Measurements from ENCODE around the gene IRF1. TPM values are rescaled to one million over a fixed set of nuclear protein-coding genes. Genes with fewer than 3 reads are reported as not detected.

IRF1 gene
- total and polyA plus RNA-seq, 2 of the 4 experiments (the other 2 are of a cell fraction) = 11.1 to 18.9 TPM

DNA sequence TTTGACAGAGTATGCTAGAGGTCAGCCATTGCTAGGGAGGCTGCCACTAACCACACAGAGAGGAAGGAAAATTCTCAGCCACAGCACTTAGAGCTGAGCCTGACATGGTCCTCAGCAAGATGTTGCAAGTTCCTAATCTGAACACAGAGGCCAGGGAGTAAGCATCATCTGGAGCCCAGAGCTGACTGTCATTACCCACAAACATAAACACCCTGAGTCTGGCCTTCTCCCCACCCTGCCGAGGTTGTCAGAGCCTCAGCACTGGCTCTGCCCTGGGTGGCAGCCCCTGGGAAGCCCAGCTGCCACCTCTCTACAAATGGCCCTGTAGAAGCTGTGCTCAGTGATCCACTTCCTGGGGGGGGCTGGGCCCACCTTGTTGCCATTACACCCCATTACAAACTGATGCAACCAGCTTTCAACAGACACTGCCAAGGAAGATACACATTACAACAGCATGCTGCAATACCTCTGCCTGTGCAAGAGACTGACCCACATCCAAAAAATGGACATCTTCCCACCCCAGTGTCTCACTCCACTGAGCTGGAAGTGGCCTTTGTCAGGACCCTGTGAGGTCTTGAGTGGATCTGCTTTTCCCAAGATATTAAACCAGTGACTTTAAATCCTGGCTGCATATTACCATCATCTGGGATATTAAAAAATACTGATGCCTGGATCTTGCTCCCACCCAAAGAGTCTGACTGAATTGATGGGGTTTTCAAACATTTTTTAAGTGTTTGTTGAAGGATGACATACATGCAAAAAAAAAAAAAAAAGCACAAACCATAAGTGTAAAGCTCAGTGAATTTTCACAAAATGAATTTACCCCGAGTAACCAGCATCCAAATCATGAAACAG lies 33.0 kb downstream of the IRF1 start (continued):
- no peak for TF ChIP-seq CHD1 (IDR thresholded peaks at IDR 0.05; ENCODE audit: low read depth, low read length)

DNA sequence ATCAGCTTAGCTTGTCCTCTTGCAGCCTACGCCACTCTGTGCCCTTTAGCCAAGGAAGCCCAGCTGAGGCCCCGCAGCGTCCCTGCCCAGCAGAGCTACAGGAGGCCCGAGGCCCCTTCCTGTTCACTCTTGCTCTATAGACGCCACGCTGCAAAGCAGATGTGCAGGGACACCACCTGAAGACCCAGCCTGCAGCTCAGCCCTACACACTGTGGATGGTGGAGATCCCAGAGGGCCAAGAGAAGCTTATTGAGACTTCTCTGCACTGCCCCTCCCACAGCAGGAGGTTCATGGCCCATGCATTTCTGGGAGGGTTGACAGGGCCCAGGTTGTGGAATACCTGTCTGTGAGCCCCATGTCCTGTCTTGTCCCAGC lies 33.6 kb downstream of the IRF1 start:
- Histone ChIP-seq H3K14ac (replicated peaks; ENCODE audit: low read depth, low read length) (peak overlapping the region; percentile 80), H4K8ac (ENCODE audit: low read depth in 2 of 2, low read length in 2 of 2) (peak overlapping the region; percentile 19 to 65; a peak in 2 of 4 replicates), H2BK120ac (ENCODE audit: low read depth, low read length) (peak overlapping the region; percentile 89), H4K5ac (ENCODE audit: low read depth, low read length) (peak overlapping the region; percentile 89), H3K9me3 (ENCODE audit: control insufficient read depth, insufficient read depth, low read length) (no peaks in the 10 kb centered on the region), H3K4me1 (ENCODE audit: control insufficient read depth, insufficient read depth, low read length) (peaks cover 29% of the 10 kb centered on the region), H2BK20ac (ENCODE audit: low read depth, low read length) (peak overlapping the region; percentile 63), H3K4me3 (ENCODE audit: insufficient read depth, low read depth, low read length) (no peak overlapping the region), H2BK15ac (ENCODE audit: low read depth, low read length) (peak overlapping the region; percentile 47; the same call in 2 of the 3 replicates), H3K23ac (ENCODE audit: low read depth, low read length) (peak overlapping the region; percentile 46; the same call in 1 of the 2 replicates), H3K18ac (ENCODE audit: low read depth, low read length) (peak overlapping the region; percentile 35), H3K27ac (ENCODE audit: insufficient read depth, low read length) (peak overlapping the region; percentile 57), H3K79me1 (ENCODE audit: low read depth in 1 of 2, low read length in 2 of 2) (peaks cover 0 to 34% of the 10 kb centered on the region in 2 experiments; a peak in 2 of 4 replicates), H3K4ac (ENCODE audit: low read depth, low read length) (peak overlapping the region; percentile 87), H3K9me1 (ENCODE audit: insufficient read depth, low read length) (peaks cover 36% of the 10 kb centered on the region), H4K20me1 (ENCODE audit: insufficient read depth, low read length) (no peaks in the 10 kb centered on the region), H3K27me3 (ENCODE audit: control insufficient read depth, insufficient read depth, low read length) (no peaks in the 10 kb centered on the region), H3K4me2 (ENCODE audit: low read depth, low read length) (peak overlapping the region; percentile 4; the same call in 1 of the 2 replicates), H2AK9ac (replicated peaks; ENCODE audit: low read depth, low read length, poor library complexity) (peak overlapping the region; percentile 5), H2AFZ (replicated peaks; ENCODE audit: low read length, poor library complexity) (peak overlapping the region; percentile 58), H2BK5ac (ENCODE audit: low read depth, low read length, poor library complexity, severe bottlenecking) (peak overlapping the region; percentile 33), H2AK5ac (ENCODE audit: low read depth, low read length) (peak overlapping the region; percentile 73; the same call in 1 of the 2 replicates), H3K9ac (ENCODE audit: low read depth, low read length) (0 out of 2 replicates have a peak overlapping the region, but pooled peaks have one; percentile 0), H4K91ac (ENCODE audit: insufficient read depth, low read depth, low read length) (peak overlapping the region; percentile 93), H3K56ac (ENCODE audit: extremely low read depth, insufficient read depth, low read length) (peak overlapping the region; percentile 53; the same call in 1 of the 2 replicates), H3K36me3 (ENCODE audit: control insufficient read depth, insufficient read depth, low read length) (peaks cover 1% of the 10 kb centered on the region; the same call in 1 of the 2 replicates)
- ChIA-PET POLR2A (ENCODE audit: unreplicated experiment) (no interaction called here), CTCF (interaction anchor here (0.5 to 2.3 kb wide), 3 partner anchors 18 to 36 kb away, joined by 4 to 8 read pairs (median 4); no protein-coding TSS in a partner anchor)
- in situ Hi-C loops (cut with MboI; ENCODE audit: low sequenced_read_pairs) (no loop called here), dilution Hi-C loops (cut with HindIII; ENCODE audit: low sequenced_read_pairs, unreplicated experiment) (no loop called here), intact Hi-C loops (cut with micrococcal nuclease) (loop anchor here (5.0 kb wide), 1 partner anchor 35 kb away; no protein-coding TSS in a partner anchor)
- BruUV-seq (replicated peaks) = no TSS peak
- ATAC-seq (ENCODE audit: low read depth) (peak; percentile 3; the same call in 1 of the 2 replicates), DNase-seq (no peak)
- WGBS, 2 experiments (ENCODE audit: extremely low coverage in 2 of 2, insufficient read length in 1 of 2) = 100% methylated on average over 1 of the region's 6 CpGs; no CpG with 5 or more reads in 1 of the 2 experiments
- TF ChIP-seq BHLHE40 (IDR thresholded peaks at IDR 0.05; ENCODE audit: low read depth, low read length) = no peak
- no peak for TF ChIP-seq MAFK (IDR thresholded peaks at IDR 0.05; ENCODE audit: low read depth, low read length)
- TF ChIP-seq CHD1 (IDR thresholded peaks at IDR 0.05; ENCODE audit: low read depth, low read length) = no peak
- TF ChIP-seq FOS (IDR thresholded peaks at IDR 0.05; ENCODE audit: low read depth, low read length) = no peak
- TF ChIP-seq RFX5 (IDR thresholded peaks at IDR 0.05; ENCODE audit: low read depth, low read length) = no peak
- TF ChIP-seq MXI1 (IDR thresholded peaks at IDR 0.05; ENCODE audit: borderline replicate concordance, low read depth, low read length) = no peak
- no peak for TF ChIP-seq SMC3 (IDR thresholded peaks at IDR 0.05; ENCODE audit: low read depth, low read length)
- no peak for TF ChIP-seq NFE2L2 (IDR thresholded peaks at IDR 0.05; ENCODE audit: low read depth, low read length)
- TF ChIP-seq MAZ (IDR thresholded peaks at IDR 0.05; ENCODE audit: borderline replicate concordance, low read depth, low read length) = no peak
- TF ChIP-seq, protein P1, sequence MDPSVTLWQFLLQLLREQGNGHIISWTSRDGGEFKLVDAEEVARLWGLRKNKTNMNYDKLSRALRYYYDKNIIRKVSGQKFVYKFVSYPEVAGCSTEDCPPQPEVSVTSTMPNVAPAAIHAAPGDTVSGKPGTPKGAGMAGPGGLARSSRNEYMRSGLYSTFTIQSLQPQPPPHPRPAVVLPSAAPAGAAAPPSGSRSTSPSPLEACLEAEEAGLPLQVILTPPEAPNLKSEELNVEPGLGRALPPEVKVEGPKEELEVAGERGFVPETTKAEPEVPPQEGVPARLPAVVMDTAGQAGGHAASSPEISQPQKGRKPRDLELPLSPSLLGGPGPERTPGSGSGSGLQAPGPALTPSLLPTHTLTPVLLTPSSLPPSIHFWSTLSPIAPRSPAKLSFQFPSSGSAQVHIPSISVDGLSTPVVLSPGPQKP (IDR thresholded peaks at IDR 0.05; ENCODE audit: borderline replicate concordance, low read depth, low read length) = no peak
- no peak for TF ChIP-seq RCOR1 (IDR thresholded peaks at IDR 0.05; ENCODE audit: insufficient replicate concordance, low read length)
- TF ChIP-seq POLR2A (IDR thresholded peaks at IDR 0.05; ENCODE audit: low read depth, low read length) = no peak
- TF ChIP-seq RAD21 (IDR thresholded peaks at IDR 0.05; ENCODE audit: low read length) = no peak
- no peak for TF ChIP-seq CEBPB (IDR thresholded peaks at IDR 0.05; ENCODE audit: low read depth, low read length)
